ENCODE results near the gene PDLIM5.
"Not testable (repeated sequence)": the region's sequence is repeated elsewhere in the genome, so short reads cannot be mapped to it uniquely, and the experiment has no call there.

Gene PDLIM5

GRCh38 chr4:94650690-94651089, 198.9 kb downstream of the PDLIM5 start:
- Mint-ChIP-seq H3K27ac (no peak overlapping the region), H3K36me3 (peaks cover 20% of the 10 kb centered on the region), H3K9me3 (ENCODE audit: low read depth) (no peaks in the 10 kb centered on the region), H3K27me3 (no peaks in the 10 kb centered on the region), H3K4me1 (ENCODE audit: low read depth) (no peaks in the 10 kb centered on the region), H3K4me3 (no peak overlapping the region)

- Mint-ChIP-seq H3K27me3 (no peaks in the 10 kb centered on the region), H3K4me1 (ENCODE audit: low read depth) (no peaks in the 10 kb centered on the region), H3K9me3 (ENCODE audit: low read depth) (no peaks in the 10 kb centered on the region), H3K27ac (no peak overlapping the region), H3K4me3 (no peak overlapping the region), H3K36me3 (peaks cover 16% of the 10 kb centered on the region)
Measured at GRCh38 chr4:94653095-94653649, 201.4 kb downstream of the PDLIM5 start.

- Mint-ChIP-seq H3K4me3 (no peak overlapping the region), H3K27ac (no peak overlapping the region), H3K9me3 (ENCODE audit: low read depth) (no peaks in the 10 kb centered on the region), H3K27me3 (no peaks in the 10 kb centered on the region), H3K36me3 (peaks cover 15% of the 10 kb centered on the region), H3K4me1 (ENCODE audit: low read depth) (no peaks in the 10 kb centered on the region)
Measured at GRCh38 chr4:94653984-94654609, 202.4 kb downstream of the PDLIM5 start.

- H3K36me3 Mint-ChIP-seq = peaks cover 16% of the 10 kb centered on the region
- no peaks in the 10 kb centered on the region for H3K27me3 Mint-ChIP-seq
- no peak overlapping the region for H3K27ac Mint-ChIP-seq
- no peaks in the 10 kb centered on the region for H3K4me1 Mint-ChIP-seq (ENCODE audit: low read depth)
- H3K4me3 Mint-ChIP-seq = no peak overlapping the region
- H3K9me3 Mint-ChIP-seq (ENCODE audit: low read depth) = no peaks in the 10 kb centered on the region
Measured at GRCh38 chr4:94654714-94655113, 203.0 kb downstream of the PDLIM5 start.

GRCh38 chr4:94660614-94661013, 208.9 kb downstream of the PDLIM5 start:
- H3K4me1 Mint-ChIP-seq (ENCODE audit: low read depth) = no peaks in the 10 kb centered on the region
- H3K27ac Mint-ChIP-seq = no peak overlapping the region
- no peaks in the 10 kb centered on the region for H3K9me3 Mint-ChIP-seq (ENCODE audit: low read depth)
- H3K4me3 Mint-ChIP-seq = no peak overlapping the region
- H3K36me3 Mint-ChIP-seq = peaks cover 27% of the 10 kb centered on the region
- no peaks in the 10 kb centered on the region for H3K27me3 Mint-ChIP-seq

GRCh38 chr4:94665021-94665420, 213.3 kb downstream of the PDLIM5 start:
- not testable (repeated sequence) for H3K9me3 Mint-ChIP-seq (ENCODE audit: low read depth); H3K4me1 Mint-ChIP-seq (ENCODE audit: low read depth); H3K4me3 Mint-ChIP-seq; H3K27me3 Mint-ChIP-seq; H3K27ac Mint-ChIP-seq
- H3K36me3 Mint-ChIP-seq = peaks cover 16% of the 10 kb centered on the region

GRCh38 chr4:94665500-94666404, 214.0 kb downstream of the PDLIM5 start:
- peaks cover 13% of the 10 kb centered on the region for H3K36me3 Mint-ChIP-seq
- no peaks in the 10 kb centered on the region for H3K4me1 Mint-ChIP-seq (ENCODE audit: low read depth)
- no peaks in the 10 kb centered on the region for H3K9me3 Mint-ChIP-seq (ENCODE audit: low read depth)
- no peak overlapping the region for H3K4me3 Mint-ChIP-seq
- H3K27ac Mint-ChIP-seq = no peak overlapping the region
- no peaks in the 10 kb centered on the region for H3K27me3 Mint-ChIP-seq

- H3K27ac Mint-ChIP-seq = no peak overlapping the region
- H3K9me3 Mint-ChIP-seq (ENCODE audit: low read depth) = no peaks in the 10 kb centered on the region
- H3K4me1 Mint-ChIP-seq (ENCODE audit: low read depth) = no peaks in the 10 kb centered on the region
- H3K27me3 Mint-ChIP-seq = no peaks in the 10 kb centered on the region
- no peak overlapping the region for H3K4me3 Mint-ChIP-seq
- peaks cover 4% of the 10 kb centered on the region for H3K36me3 Mint-ChIP-seq
Measured at GRCh38 chr4:94668724-94669123, 217.0 kb downstream of the PDLIM5 start.

- Mint-ChIP-seq H3K27me3 (no peaks in the 10 kb centered on the region), H3K27ac (no peak overlapping the region), H3K9me3 (ENCODE audit: low read depth) (no peaks in the 10 kb centered on the region), H3K4me3 (no peak overlapping the region), H3K4me1 (ENCODE audit: low read depth) (no peaks in the 10 kb centered on the region), H3K36me3 (no peaks in the 10 kb centered on the region)
Measured at GRCh38 chr4:94669672-94670664, 218.2 kb downstream of the PDLIM5 start.

GRCh38 chr4:94671113-94671512, 219.4 kb downstream of the PDLIM5 start:
- H3K27me3 Mint-ChIP-seq = no peaks in the 10 kb centered on the region
- H3K36me3 Mint-ChIP-seq = no peaks in the 10 kb centered on the region
- no peak overlapping the region for H3K27ac Mint-ChIP-seq
- H3K4me3 Mint-ChIP-seq = no peak overlapping the region
- no peaks in the 10 kb centered on the region for H3K9me3 Mint-ChIP-seq (ENCODE audit: low read depth)
- H3K4me1 Mint-ChIP-seq (ENCODE audit: low read depth) = no peaks in the 10 kb centered on the region

GRCh38 chr4:94673961-94674360, 222.2 kb downstream of the PDLIM5 start:
- no peak overlapping the region for H3K4me3 Mint-ChIP-seq
- H3K4me1 Mint-ChIP-seq (ENCODE audit: low read depth) = no peaks in the 10 kb centered on the region
- no peaks in the 10 kb centered on the region for H3K27me3 Mint-ChIP-seq
- H3K36me3 Mint-ChIP-seq = no peaks in the 10 kb centered on the region
- no peak overlapping the region for H3K27ac Mint-ChIP-seq
- H3K9me3 Mint-ChIP-seq (ENCODE audit: low read depth) = no peaks in the 10 kb centered on the region

- Mint-ChIP-seq H3K4me1 (ENCODE audit: low read depth) (no peaks in the 10 kb centered on the region), H3K4me3 (no peak overlapping the region), H3K36me3 (no peaks in the 10 kb centered on the region), H3K27me3 (no peaks in the 10 kb centered on the region), H3K9me3 (ENCODE audit: low read depth) (no peaks in the 10 kb centered on the region), H3K27ac (no peak overlapping the region)
Measured at GRCh38 chr4:94676970-94677369, 225.2 kb downstream of the PDLIM5 start.

- Mint-ChIP-seq H3K27ac (no peak overlapping the region), H3K4me1 (ENCODE audit: low read depth) (no peaks in the 10 kb centered on the region)
Measured at GRCh38 chr4:94678896-94679295, 227.2 kb downstream of the PDLIM5 start.

GRCh38 chr4:94680176-94680862, 228.6 kb downstream of the PDLIM5 start:
- H3K27ac Mint-ChIP-seq = no peak overlapping the region
- no peaks in the 10 kb centered on the region for H3K36me3 Mint-ChIP-seq
- no peak overlapping the region for H3K4me3 Mint-ChIP-seq
- no peaks in the 10 kb centered on the region for H3K27me3 Mint-ChIP-seq
- H3K4me1 Mint-ChIP-seq (ENCODE audit: low read depth) = no peaks in the 10 kb centered on the region
- H3K9me3 Mint-ChIP-seq (ENCODE audit: low read depth) = no peaks in the 10 kb centered on the region

More at GRCh38 chr4:94678896-94679295, 227.2 kb downstream of the PDLIM5 start:
- Mint-ChIP-seq H3K4me3 (no peak overlapping the region), H3K9me3 (ENCODE audit: low read depth) (no peaks in the 10 kb centered on the region), H3K27me3 (no peaks in the 10 kb centered on the region), H3K36me3 (no peaks in the 10 kb centered on the region)

Data from activated naive CD8-positive, alpha-beta T cell (primary cell).